Measurements from ENCODE around the gene MAP2K7. TPM values are rescaled to one million over a fixed set of nuclear protein-coding genes. Genes with fewer than 3 reads are reported as not detected.
A peak's percentile ranks its signal among the peaks of the same experiment; 100 is the strongest.

MAP2K7 gene
- total and polyA plus RNA-seq, 2 of the 4 experiments (the other 2 are of a cell fraction) = 4.1 to 15.6 TPM

- TF ChIP-seq BHLHE40 (IDR thresholded peaks at IDR 0.05; ENCODE audit: low read depth, low read length) (no peak), CHD1 (IDR thresholded peaks at IDR 0.05; ENCODE audit: low read depth, low read length) (no peak)
These were observed 44.3 kb downstream of the MAP2K7 start (continued) for GRCh38 chr19:7947939-7948338.

- peaks cover 3% of the 10 kb centered on the region; the same call in 1 of the 2 replicates for H3K36me3 ChIP-seq (ENCODE audit: control insufficient read depth, insufficient read depth, low read length)
- no peak for TF ChIP-seq RAD21 (IDR thresholded peaks at IDR 0.05; ENCODE audit: low read length)
- peak; percentile 9; the same call in 1 of the 2 replicates for TF ChIP-seq MAZ (IDR thresholded peaks at IDR 0.05; ENCODE audit: borderline replicate concordance, low read depth, low read length)
- peak overlapping the region; percentile 47; the same call in 1 of the 2 replicates for H4K91ac ChIP-seq (ENCODE audit: insufficient read depth, low read depth, low read length)
- no TSS peak for BruUV-seq (replicated peaks)
- no peak overlapping the region for H3K9ac ChIP-seq (ENCODE audit: low read depth, low read length)
- no peaks in the 10 kb centered on the region for H3K27me3 ChIP-seq (ENCODE audit: control insufficient read depth, insufficient read depth, low read length)
- H2BK15ac ChIP-seq (ENCODE audit: low read depth, low read length) = 0 out of 3 replicates have a peak overlapping the region, but pooled peaks have one; percentile 40
- no CpG with 5 or more reads among the region's 3 CpGs for WGBS, 2 experiments (ENCODE audit: extremely low coverage in 2 of 2, insufficient read length in 1 of 2)
- H2BK120ac ChIP-seq (ENCODE audit: low read depth, low read length) = peak overlapping the region; percentile 34
- ATAC-seq (ENCODE audit: low read depth) (peak; percentile 81), DNase-seq (peak; percentile 21)
- H4K20me1 ChIP-seq (ENCODE audit: insufficient read depth, low read length) = no peaks in the 10 kb centered on the region; the same call in 1 of the 2 replicates
- H2AK9ac ChIP-seq (replicated peaks; ENCODE audit: low read depth, low read length, poor library complexity) = no peak overlapping the region
- H4K5ac ChIP-seq (ENCODE audit: low read depth, low read length) = no peak overlapping the region
- in situ Hi-C loops (cut with MboI; ENCODE audit: low sequenced_read_pairs) (no loop called here), intact Hi-C loops (cut with micrococcal nuclease) (no loop called here), dilution Hi-C loops (cut with HindIII; ENCODE audit: low sequenced_read_pairs, unreplicated experiment) (no loop called here)
- H2AK5ac ChIP-seq (ENCODE audit: low read depth, low read length) = no peak overlapping the region
- H3K27ac ChIP-seq (ENCODE audit: insufficient read depth, low read length) = no peak overlapping the region
- no peak overlapping the region for H3K14ac ChIP-seq (replicated peaks; ENCODE audit: low read depth, low read length)
- no peak overlapping the region for H3K56ac ChIP-seq (ENCODE audit: extremely low read depth, insufficient read depth, low read length)
- H3K18ac ChIP-seq (ENCODE audit: low read depth, low read length) = no peak overlapping the region
- H3K79me1 ChIP-seq (ENCODE audit: low read depth in 1 of 2, low read length in 2 of 2) = no peaks in the 10 kb centered on the region
- H3K4ac ChIP-seq (ENCODE audit: low read depth, low read length) = peak overlapping the region; percentile 22; the same call in 1 of the 2 replicates
- no peaks in the 10 kb centered on the region for H3K9me3 ChIP-seq (ENCODE audit: control insufficient read depth, insufficient read depth, low read length)
- peak overlapping the region; percentile 73 for H2AFZ ChIP-seq (replicated peaks; ENCODE audit: low read length, poor library complexity)
- peak overlapping the region in 1 of 2 experiments; percentile 46; a peak in 3 of 4 replicates for H4K8ac ChIP-seq (ENCODE audit: low read depth in 2 of 2, low read length in 2 of 2)
- H3K9me1 ChIP-seq (ENCODE audit: insufficient read depth, low read length) = no peaks in the 10 kb centered on the region
- ChIA-PET CTCF (no interaction called here), POLR2A (ENCODE audit: unreplicated experiment) (no interaction called here)
- H3K4me3 ChIP-seq (ENCODE audit: insufficient read depth, low read depth, low read length) = no peak overlapping the region
- H3K23ac ChIP-seq (ENCODE audit: low read depth, low read length) = 0 out of 2 replicates have a peak overlapping the region, but pooled peaks have one; percentile 24
- no peak overlapping the region; the same call in 1 of the 2 replicates for H2BK20ac ChIP-seq (ENCODE audit: low read depth, low read length)
- peak overlapping the region; percentile 19 for H2BK5ac ChIP-seq (ENCODE audit: low read depth, low read length, poor library complexity, severe bottlenecking)
- no peak overlapping the region for H3K4me2 ChIP-seq (ENCODE audit: low read depth, low read length)
- no peaks in the 10 kb centered on the region; the same call in 1 of the 2 replicates for H3K4me1 ChIP-seq (ENCODE audit: control insufficient read depth, insufficient read depth, low read length)
These were observed 49.4 kb downstream of the MAP2K7 start for GRCh38 chr19:7953060-7953459.
